Epithelial cell of proximal tubule (primary cell): ENCODE measurements around the gene PDE2A. TPM values are rescaled to one million over a fixed set of nuclear protein-coding genes. Genes with fewer than 3 reads are reported as not detected.

Source experiments
- DNase-seq: peaks from one replicate; pipeline ENCODE4 v3.0.0-alpha.2; 2011; ENCODE audit warnings: low read depth
- H3K4me3 ChIP-seq: 2 replicates; pipeline ENCODE4 v1.5.1; 2011; ENCODE audit warnings: low read depth, mild to moderate bottlenecking, low read length
- CTCF ChIP-seq: conservative IDR thresholded peaks from 2 replicates; pipeline ENCODE4 v1.5.1; 2012; ENCODE audit warnings: low read depth, mild to moderate bottlenecking, low read length
- total RNA-seq: library from RNA; depleted of rRNA; stranded (reverse); fragments of >200 nt; gene quantifications from 2 replicates; pipeline ENCODE4 v1.2.3, GENCODE V29; 2015

The PDE2A gene
- total RNA-seq, 1 donor from 2014 or later, result 0.69 TPM

- no peak for TF ChIP-seq CTCF
- no peak for DNase-seq
- no peak overlapping the region for H3K4me3 ChIP-seq
Observed at GRCh38 chr11:72646472-72646871, 27.8 kb downstream of the PDE2A start.

GRCh38 chr11:72646024-72646423 is 28.2 kb downstream of the PDE2A start:
- no peak overlapping the region for H3K4me3 ChIP-seq
- no peak for TF ChIP-seq CTCF
- no peak for DNase-seq

GRCh38 chr11:72643547-72643946 is 30.7 kb downstream of the PDE2A start:
- TF ChIP-seq CTCF, result no peak
- H3K4me3 ChIP-seq, result peak overlapping the region; percentile 50
- DNase-seq, result peak; percentile 27

GRCh38 chr11:72642884-72643522 is 31.2 kb downstream of the PDE2A start:
- peak; percentile 75 for TF ChIP-seq CTCF
- peak overlapping the region; percentile 50 for H3K4me3 ChIP-seq
- no peak for DNase-seq

GRCh38 chr11:72642043-72642883 is 32.0 kb downstream of the PDE2A start:
- no peak for TF ChIP-seq CTCF
- no peak for DNase-seq
- peak overlapping the region; percentile 50 for H3K4me3 ChIP-seq

- DNase-seq, result no peak
- peak overlapping the region; percentile 37 for H3K4me3 ChIP-seq
- no peak for TF ChIP-seq CTCF
Observed at GRCh38 chr11:72641522-72642042, 32.6 kb downstream of the PDE2A start.
